ENCODE data around the gene DNAH8.

DNAH8 gene

GRCh38 chr6:38695227-38695900 is 19.7 kb upstream of the DNAH8 start:
- no peak overlapping the region for H2AFZ ChIP-seq (ENCODE audit: low read depth, low read length, severe bottlenecking)
- peaks cover 4% of the 10 kb centered on the region; the same call in 1 of the 2 replicates for H3K9me3 ChIP-seq (ENCODE audit: insufficient read depth, low read length)
- H3K9ac ChIP-seq (ENCODE audit: low read length) = no peak overlapping the region
- TF ChIP-seq CTCF (IDR thresholded peaks at IDR 0.05; ENCODE audit: insufficient read depth, low read length, poor library complexity, severe bottlenecking) = no peak
- TF ChIP-seq EZH2phosphoT487 (conservative IDR thresholded peaks at IDR 0.05; ENCODE audit: low read length) = no peak
- no peak overlapping the region for H3K27ac ChIP-seq (ENCODE audit: low read depth, low read length)
- H3K9me2 ChIP-seq (replicated peaks; ENCODE audit: insufficient read depth, low read length) = no peaks in the 10 kb centered on the region
- H3K27me3 ChIP-seq (ENCODE audit: low read length) = no peaks in the 10 kb centered on the region
- H3F3A ChIP-seq (ENCODE audit: insufficient read depth) = no peaks in the 10 kb centered on the region
- no peak overlapping the region for H3K4me3 ChIP-seq (ENCODE audit: insufficient read depth, low read length, poor library complexity, severe bottlenecking)
- no peak overlapping the region for H3K4me2 ChIP-seq (ENCODE audit: low read depth, low read length, poor library complexity, severe bottlenecking)
- H4K20me1 ChIP-seq (ENCODE audit: low read depth, low read length) = peaks cover 23% of the 10 kb centered on the region; the same call in 1 of the 2 replicates
- peaks cover 86% of the 10 kb centered on the region for H3K79me2 ChIP-seq (ENCODE audit: insufficient read depth, low read length)
- H3K36me3 ChIP-seq (ENCODE audit: low read length) = peaks cover 4% of the 10 kb centered on the region

- Histone ChIP-seq H3K4me3 (ENCODE audit: insufficient read depth, low read length, poor library complexity, severe bottlenecking) (no peak overlapping the region), H4K20me1 (ENCODE audit: low read depth, low read length) (peaks cover 17% of the 10 kb centered on the region; the same call in 1 of the 2 replicates), H3F3A (ENCODE audit: insufficient read depth) (no peaks in the 10 kb centered on the region), H3K27ac (ENCODE audit: low read depth, low read length) (no peak overlapping the region), H3K9me2 (replicated peaks; ENCODE audit: insufficient read depth, low read length) (no peaks in the 10 kb centered on the region), H3K27me3 (ENCODE audit: low read length) (no peaks in the 10 kb centered on the region), H2AFZ (ENCODE audit: low read depth, low read length, severe bottlenecking) (no peak overlapping the region), H3K79me2 (ENCODE audit: insufficient read depth, low read length) (peaks cover 86% of the 10 kb centered on the region), H3K9ac (ENCODE audit: low read length) (no peak overlapping the region), H3K36me3 (ENCODE audit: low read length) (peaks cover 8% of the 10 kb centered on the region), H3K4me2 (ENCODE audit: low read depth, low read length, poor library complexity, severe bottlenecking) (no peak overlapping the region), H3K9me3 (ENCODE audit: insufficient read depth, low read length) (peaks cover 6% of the 10 kb centered on the region; the same call in 1 of the 2 replicates)
- TF ChIP-seq EZH2phosphoT487 (conservative IDR thresholded peaks at IDR 0.05; ENCODE audit: low read length) (no peak), CTCF (IDR thresholded peaks at IDR 0.05; ENCODE audit: insufficient read depth, low read length, poor library complexity, severe bottlenecking) (no peak)
Measured at GRCh38 chr6:38695933-38696332, 19.2 kb upstream of the DNAH8 start.

- Histone ChIP-seq H3K9me2 (replicated peaks; ENCODE audit: insufficient read depth, low read length) (no peaks in the 10 kb centered on the region), H4K20me1 (ENCODE audit: low read depth, low read length) (peaks cover 14% of the 10 kb centered on the region; the same call in 1 of the 2 replicates), H3K27me3 (ENCODE audit: low read length) (no peaks in the 10 kb centered on the region), H3K27ac (ENCODE audit: low read depth, low read length) (no peak overlapping the region), H3K9ac (ENCODE audit: low read length) (no peak overlapping the region), H3K4me2 (ENCODE audit: low read depth, low read length, poor library complexity, severe bottlenecking) (no peak overlapping the region), H3F3A (ENCODE audit: insufficient read depth) (no peaks in the 10 kb centered on the region; the same call in 1 of the 2 replicates), H3K9me3 (ENCODE audit: insufficient read depth, low read length) (peaks cover 6% of the 10 kb centered on the region; the same call in 1 of the 2 replicates), H3K79me2 (ENCODE audit: insufficient read depth, low read length) (peaks cover 86% of the 10 kb centered on the region), H3K36me3 (ENCODE audit: low read length) (peaks cover 12% of the 10 kb centered on the region), H2AFZ (ENCODE audit: low read depth, low read length, severe bottlenecking) (no peak overlapping the region), H3K4me3 (ENCODE audit: insufficient read depth, low read length, poor library complexity, severe bottlenecking) (no peak overlapping the region)
- no peak for TF ChIP-seq CTCF (IDR thresholded peaks at IDR 0.05; ENCODE audit: insufficient read depth, low read length, poor library complexity, severe bottlenecking)
- no peak for TF ChIP-seq EZH2phosphoT487 (conservative IDR thresholded peaks at IDR 0.05; ENCODE audit: low read length)
Measured at GRCh38 chr6:38696345-38696744, 18.8 kb upstream of the DNAH8 start.

Data from SU-DHL-6 (cell line).